Amygdala (tissue), 56 donors: ENCODE data around the gene ZSCAN23.

Experiments used
- DNase-seq, 56 donors: peaks; one replicate each; lab custom pipeline; 2025; lab: John Stamatoyannopoulos, UW

Gene ZSCAN23

GRCh38 chr6:28383235-28384142, 59.8 kb downstream of the ZSCAN23 start:
- DNase-seq, result peak in 53 of 56 donors; percentile 1 to 75 (median 36)
